Loucy (cell line): Measurements from ENCODE around the gene PARN.

Experiments
- H2AFZ ChIP-seq: fragments of 200-600 bp; sonication (generic); 2 replicates; pipeline ENCODE4 v1.6.0; 2016; ENCODE audit warnings: antibody characterized with exemption, mild to moderate bottlenecking, low read length, moderate library complexity
- H3F3A ChIP-seq: fragments of 200-600 bp; 2 replicates; pipeline ENCODE4 v1.6.0; 2016; ENCODE audit warnings: antibody characterized with exemption, low read depth, mild to moderate bottlenecking
- H3K27me3 ChIP-seq: fragments of 200-600 bp; sonication (generic); 2 replicates; pipeline ENCODE4 v1.6.1; 2014; ENCODE audit warnings: low read length, mild to moderate bottlenecking; ENCODE audit not compliant: insufficient read depth, poor library complexity, severe bottlenecking
- H3K36me3 ChIP-seq: fragments of 200-600 bp; sonication (generic); 2 replicates; pipeline ENCODE4 v1.6.1; 2016; ENCODE audit warnings: low read length; ENCODE audit not compliant: insufficient read depth
- H3K4me1 ChIP-seq: fragments of 200-600 bp; sonication (generic); 2 replicates; pipeline ENCODE4 v1.5.1; 2014; ENCODE audit warnings: low read length, mild to moderate bottlenecking; ENCODE audit not compliant: insufficient read depth, poor library complexity, severe bottlenecking
- H3K4me2 ChIP-seq: fragments of 200-600 bp; sonication (generic); 2 replicates; pipeline ENCODE4 v1.6.0; 2014; ENCODE audit warnings: antibody characterized with exemption, low read length, low read depth, mild to moderate bottlenecking; ENCODE audit not compliant: poor library complexity, severe bottlenecking
- H3K4me3 ChIP-seq: fragments of 200-600 bp; sonication (generic); 2 replicates; pipeline ENCODE4 v1.5.1; 2014; ENCODE audit warnings: low read length, mild to moderate bottlenecking, mixed read lengths; ENCODE audit not compliant: poor library complexity, severe bottlenecking
- H3K79me2 ChIP-seq: fragments of 200-600 bp; sonication (generic); 2 replicates; pipeline ENCODE4 v1.6.1; 2014; ENCODE audit warnings: low read length; ENCODE audit not compliant: insufficient read depth
- H3K9ac ChIP-seq: fragments of 200-600 bp; sonication (generic); 2 replicates; pipeline ENCODE4 v1.6.0; 2014; ENCODE audit warnings: mild to moderate bottlenecking, low read depth, low read length, moderate library complexity; ENCODE audit not compliant: poor library complexity, severe bottlenecking
- H3K9me2 ChIP-seq: fragments of 200-600 bp; sonication (generic); replicated peaks from 2 replicates; pipeline ENCODE4 v1.6.1; 2016; ENCODE audit warnings: low read depth, low read length, mixed read lengths
- H3K9me3 ChIP-seq: fragments of 200-600 bp; sonication (generic); 2 replicates; pipeline ENCODE4 v1.6.1; 2014; ENCODE audit warnings: mild to moderate bottlenecking, antibody characterized with exemption, low read length, low read depth; ENCODE audit not compliant: insufficient read depth
- H4K20me1 ChIP-seq: fragments of 200-600 bp; sonication (generic); 2 replicates; pipeline ENCODE4 v1.6.0; 2014; ENCODE audit warnings: antibody characterized with exemption, low read length, mild to moderate bottlenecking; ENCODE audit not compliant: insufficient read depth, poor library complexity, severe bottlenecking
- CTCF ChIP-seq: fragments of 200-600 bp; sonication (generic); conservative IDR thresholded peaks from 2 replicates; pipeline ENCODE4 v1.5.1; 2014; ENCODE audit warnings: mild to moderate bottlenecking, antibody characterized with exemption, low read length
- EZH2phosphoT487 ChIP-seq: fragments of 200-600 bp; IDR thresholded peaks from 2 replicates; pipeline ENCODE4 v1.6.1; 2018; ENCODE audit warnings: antibody characterized with exemption, mild to moderate bottlenecking, moderate library complexity, borderline replicate concordance

Gene PARN

DNA sequence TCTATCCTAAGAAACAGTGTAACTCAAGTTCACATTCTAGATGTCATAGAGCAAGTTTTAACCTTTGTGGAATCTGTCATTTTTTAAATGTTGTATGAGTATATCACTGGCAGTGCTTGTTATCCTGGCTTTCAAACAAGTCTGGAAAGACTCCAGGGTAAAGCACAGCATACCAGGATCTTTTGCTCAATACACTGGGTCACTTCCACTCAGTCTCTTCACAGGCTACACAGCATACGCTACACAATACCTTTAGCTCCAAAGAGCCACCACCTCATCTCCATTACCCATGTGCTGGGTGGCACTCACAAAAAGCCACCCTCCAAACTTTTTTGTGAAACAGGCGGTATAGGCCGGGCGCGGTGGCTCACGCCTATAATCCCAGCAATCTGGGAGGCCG lies 69.5 kb downstream of the PARN start:
- H3K4me1 ChIP-seq, result peaks cover 5% of the 10 kb centered on the region
- H2AFZ ChIP-seq, result no peak overlapping the region
- no peaks in the 10 kb centered on the region for H3K9me2 ChIP-seq

GRCh38 chr16:14559809-14560241 lies 70.2 kb downstream of the PARN start:
- Histone ChIP-seq H3K4me1 (peaks cover 2% of the 10 kb centered on the region), H4K20me1 (no peaks in the 10 kb centered on the region), H3K4me2 (no peak overlapping the region), H3K9me3 (no peaks in the 10 kb centered on the region), H2AFZ (no peak overlapping the region), H3K36me3 (no peaks in the 10 kb centered on the region), H3K79me2 (no peaks in the 10 kb centered on the region), H3F3A (no peaks in the 10 kb centered on the region), H3K27me3 (no peaks in the 10 kb centered on the region), H3K4me3 (no peak overlapping the region), H3K9me2 (no peaks in the 10 kb centered on the region), H3K9ac (no peak overlapping the region)
- TF ChIP-seq CTCF, result no peak

More for the DNA sequence above, 69.5 kb downstream of the PARN start:
- H3K4me2 ChIP-seq, result no peak overlapping the region
- H3K4me3 ChIP-seq, result no peak overlapping the region
- TF ChIP-seq EZH2phosphoT487 (no peak), CTCF (no peak)
- no peaks in the 10 kb centered on the region for H3K79me2 ChIP-seq
- H3K27me3 ChIP-seq, result no peaks in the 10 kb centered on the region
- H3K9ac ChIP-seq, result no peak overlapping the region
- H4K20me1 ChIP-seq, result no peaks in the 10 kb centered on the region
- no peaks in the 10 kb centered on the region for H3K9me3 ChIP-seq
- H3K36me3 ChIP-seq, result no peaks in the 10 kb centered on the region
- H3F3A ChIP-seq, result no peaks in the 10 kb centered on the region

DNA sequence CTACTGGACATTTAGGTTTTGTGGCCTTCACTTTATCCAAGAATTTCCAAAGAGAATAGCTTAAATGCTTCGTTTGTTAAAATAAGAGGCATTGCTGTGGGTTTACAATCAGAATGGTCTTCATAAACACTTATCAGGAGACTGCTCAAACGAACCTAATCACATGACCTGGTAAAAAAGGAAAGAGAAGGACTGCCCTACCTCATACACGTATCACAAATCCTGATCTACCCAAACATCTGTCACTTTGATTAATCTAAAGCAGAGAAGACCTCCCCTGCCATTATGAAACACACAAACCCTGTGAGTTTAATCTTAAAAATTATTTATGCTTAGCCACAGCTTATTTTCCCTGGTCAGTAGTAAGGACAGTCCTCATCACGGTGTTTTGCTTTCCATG lies 76.6 kb downstream of the PARN start:
- Histone ChIP-seq H3K36me3 (peaks cover 19% of the 10 kb centered on the region; the same call in 1 of the 2 replicates), H3K9me2 (no peaks in the 10 kb centered on the region), H3K4me3 (no peak overlapping the region), H3F3A (no peaks in the 10 kb centered on the region), H2AFZ (no peak overlapping the region), H3K4me1 (peaks cover 3% of the 10 kb centered on the region), H3K4me2 (no peak overlapping the region), H3K79me2 (no peaks in the 10 kb centered on the region), H3K27me3 (no peaks in the 10 kb centered on the region), H4K20me1 (no peaks in the 10 kb centered on the region), H3K9ac (no peak overlapping the region), H3K9me3 (no peaks in the 10 kb centered on the region)
- TF ChIP-seq EZH2phosphoT487, result no peak
- no peak for TF ChIP-seq CTCF
